HG03039 (cell line): ENCODE measurements around the gene PGS1.

Source experiments
- ATAC-seq: cut with Tn5 transposase; IDR thresholded peaks from one replicate; pipeline ENCODE4 v1.9.1; 2021; ENCODE audit warnings: mild to moderate bottlenecking, moderate library complexity; ENCODE audit not compliant: unreplicated experiment

PGS1 gene

GRCh38 chr17:78406920-78407319, 28.5 kb downstream of the PGS1 start:
- ATAC-seq, result no peak

- no peak for ATAC-seq
These were observed 29.0 kb downstream of the PGS1 start for GRCh38 chr17:78407387-78408000.

GRCh38 chr17:78408476-78409050, 30.1 kb downstream of the PGS1 start:
- ATAC-seq, result no peak

- ATAC-seq, result no peak
These were observed 30.9 kb downstream of the PGS1 start for GRCh38 chr17:78409191-78409928.

- ATAC-seq, result no peak
These were observed 32.9 kb downstream of the PGS1 start for GRCh38 chr17:78411241-78411857.

GRCh38 chr17:78412403-78412802, 34.0 kb downstream of the PGS1 start:
- ATAC-seq, result no peak

- no peak for ATAC-seq
These were observed 36.0 kb downstream of the PGS1 start for GRCh38 chr17:78414178-78415162.

GRCh38 chr17:78415821-78416711, 37.6 kb downstream of the PGS1 start:
- no peak for ATAC-seq

- ATAC-seq, result no peak
These were observed 38.5 kb downstream of the PGS1 start for GRCh38 chr17:78416791-78417530.

- no peak for ATAC-seq
These were observed 39.1 kb downstream of the PGS1 start for GRCh38 chr17:78417531-78417909.

GRCh38 chr17:78418326-78419026, 40.0 kb downstream of the PGS1 start:
- no peak for ATAC-seq

GRCh38 chr17:78419970-78420815, 41.7 kb downstream of the PGS1 start:
- ATAC-seq, result no peak

- ATAC-seq, result no peak
These were observed 42.7 kb downstream of the PGS1 start for GRCh38 chr17:78421084-78421533.

- ATAC-seq, result no peak
These were observed 43.3 kb downstream of the PGS1 start for GRCh38 chr17:78421534-78422266.

- no peak for ATAC-seq
These were observed 43.8 kb downstream of the PGS1 start for GRCh38 chr17:78422267-78422605.

- no peak for ATAC-seq
These were observed 44.6 kb downstream of the PGS1 start for GRCh38 chr17:78422872-78423588.
